HG02678 (cell line): ENCODE results near the gene SNX19.

Experiments
- ATAC-seq: cut with Tn5 transposase; IDR thresholded peaks from one replicate; pipeline ENCODE4 v1.9.1; 2021; ENCODE audit warnings: mild to moderate bottlenecking, moderate library complexity; ENCODE audit not compliant: unreplicated experiment

SNX19 gene

GRCh38 chr11:130847517-130847916 lies 68.8 kb downstream of the SNX19 start:
- no peak for ATAC-seq

GRCh38 chr11:130846606-130847005 lies 69.7 kb downstream of the SNX19 start:
- no peak for ATAC-seq

- ATAC-seq: no peak
Observed at GRCh38 chr11:130842001-130842400, 74.3 kb downstream of the SNX19 start.

GRCh38 chr11:130840679-130841078 lies 75.6 kb downstream of the SNX19 start:
- no peak for ATAC-seq

- no peak for ATAC-seq
Observed at GRCh38 chr11:130839981-130840666, 76.2 kb downstream of the SNX19 start.

- ATAC-seq: no peak
Observed at GRCh38 chr11:130837194-130837593, 79.1 kb downstream of the SNX19 start.

- ATAC-seq: no peak
Observed at GRCh38 chr11:130834886-130835285, 81.4 kb downstream of the SNX19 start.

- no peak for ATAC-seq
Observed at GRCh38 chr11:130832566-130833425, 83.5 kb downstream of the SNX19 start.

- ATAC-seq: no peak
Observed at GRCh38 chr11:130831976-130832375, 84.3 kb downstream of the SNX19 start.

GRCh38 chr11:130831506-130831905 lies 84.8 kb downstream of the SNX19 start:
- no peak for ATAC-seq

- ATAC-seq: no peak
Observed at GRCh38 chr11:130830566-130830965, 85.7 kb downstream of the SNX19 start.

- no peak for ATAC-seq
Observed at GRCh38 chr11:130829920-130830511, 86.3 kb downstream of the SNX19 start.

GRCh38 chr11:130828741-130829140 lies 87.5 kb downstream of the SNX19 start:
- ATAC-seq: no peak

- no peak for ATAC-seq
Observed at GRCh38 chr11:130827451-130828377, 88.6 kb downstream of the SNX19 start.

GRCh38 chr11:130826572-130826971 lies 89.7 kb downstream of the SNX19 start:
- ATAC-seq: no peak

GRCh38 chr11:130825983-130826382 lies 90.3 kb downstream of the SNX19 start:
- no peak for ATAC-seq

- ATAC-seq: no peak
Observed at GRCh38 chr11:130825561-130825960, 90.7 kb downstream of the SNX19 start.
